Fibroblast of lung (primary cell): ENCODE measurements around the gene CCNY.

Experiments used
- CTCF ChIP-seq, 2 donors: IDR thresholded peaks in 1 of 2; conservative IDR thresholded peaks in 1 of 2; 1 replicate in 1 of 2; 2 replicates in 1 of 2; pipeline ENCODE4 v1.5.1; 2011 to 2012; ENCODE audit warnings: low read length in 2 of 2, control low read depth in 1 of 2, inconsistent platforms in 1 of 2, low read depth in 1 of 2, mild to moderate bottlenecking in 1 of 2
- EZH2 ChIP-seq: IDR thresholded peaks from 2 replicates; pipeline ENCODE4 v1.5.1; 2012; ENCODE audit warnings: low read length, control low read depth, mild to moderate bottlenecking; ENCODE audit errors: missing control alignments

GRCh38 chr10:35456784-35457183 lies 120.5 kb downstream of the CCNY start:
- no peak for TF ChIP-seq CTCF (conservative IDR thresholded peaks at IDR 0.05 in 1 of 2, IDR thresholded peaks at IDR 0.05 in 1 of 2; ENCODE audit: low read depth in 1 of 2, low read length in 2 of 2)
- no peak for TF ChIP-seq EZH2
